Measurements from ENCODE around the gene ULK1.

- no peak for TF ChIP-seq POLR2AphosphoS5 (IDR thresholded peaks at IDR 0.05; ENCODE audit: low read depth, low read length)
- no peak for TF ChIP-seq CTCF (IDR thresholded peaks at IDR 0.05)
- TF ChIP-seq SIN3A (IDR thresholded peaks at IDR 0.05; ENCODE audit: borderline replicate concordance, insufficient read depth, low read depth, low read length), result no peak
- TF ChIP-seq, protein P1, sequence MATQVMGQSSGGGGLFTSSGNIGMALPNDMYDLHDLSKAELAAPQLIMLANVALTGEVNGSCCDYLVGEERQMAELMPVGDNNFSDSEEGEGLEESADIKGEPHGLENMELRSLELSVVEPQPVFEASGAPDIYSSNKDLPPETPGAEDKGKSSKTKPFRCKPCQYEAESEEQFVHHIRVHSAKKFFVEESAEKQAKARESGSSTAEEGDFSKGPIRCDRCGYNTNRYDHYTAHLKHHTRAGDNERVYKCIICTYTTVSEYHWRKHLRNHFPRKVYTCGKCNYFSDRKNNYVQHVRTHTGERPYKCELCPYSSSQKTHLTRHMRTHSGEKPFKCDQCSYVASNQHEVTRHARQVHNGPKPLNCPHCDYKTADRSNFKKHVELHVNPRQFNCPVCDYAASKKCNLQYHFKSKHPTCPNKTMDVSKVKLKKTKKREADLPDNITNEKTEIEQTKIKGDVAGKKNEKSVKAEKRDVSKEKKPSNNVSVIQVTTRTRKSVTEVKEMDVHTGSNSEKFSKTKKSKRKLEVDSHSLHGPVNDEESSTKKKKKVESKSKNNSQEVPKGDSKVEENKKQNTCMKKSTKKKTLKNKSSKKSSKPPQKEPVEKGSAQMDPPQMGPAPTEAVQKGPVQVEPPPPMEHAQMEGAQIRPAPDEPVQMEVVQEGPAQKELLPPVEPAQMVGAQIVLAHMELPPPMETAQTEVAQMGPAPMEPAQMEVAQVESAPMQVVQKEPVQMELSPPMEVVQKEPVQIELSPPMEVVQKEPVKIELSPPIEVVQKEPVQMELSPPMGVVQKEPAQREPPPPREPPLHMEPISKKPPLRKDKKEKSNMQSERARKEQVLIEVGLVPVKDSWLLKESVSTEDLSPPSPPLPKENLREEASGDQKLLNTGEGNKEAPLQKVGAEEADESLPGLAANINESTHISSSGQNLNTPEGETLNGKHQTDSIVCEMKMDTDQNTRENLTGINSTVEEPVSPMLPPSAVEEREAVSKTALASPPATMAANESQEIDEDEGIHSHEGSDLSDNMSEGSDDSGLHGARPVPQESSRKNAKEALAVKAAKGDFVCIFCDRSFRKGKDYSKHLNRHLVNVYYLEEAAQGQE (IDR thresholded peaks at IDR 0.05; ENCODE audit: insufficient read depth in 1 of 2, low read depth in 2 of 2, low read length in 1 of 2), result no peak
These were observed 11.2 kb downstream of the ULK1 start for GRCh38 chr12:131905630-131906091.

Measured in Panc1 (cell line).